Spleen (tissue), 11 donors: ENCODE data around the gene ZNF574. TPM values are rescaled to one million over a fixed set of nuclear protein-coding genes. Genes with fewer than 3 reads are reported as not detected.

Experiments
- DNase-seq: peaks from one replicate; pipeline ENCODE4 v3.0.0-alpha.2; 2020
- H3K27ac ChIP-seq, 8 donors: fragments of 200-600 bp; sonication (generic) in 7 of 8; 1 replicate in 4 of 8; 2 replicates in 4 of 8; pipeline versions ENCODE4 v1.5.0 to v1.8.0; 2016 to 2021; ENCODE audit warnings: inconsistent platforms in 4 of 8, mild to moderate bottlenecking in 4 of 8, moderate library complexity in 1 of 8
- H3K27me3 ChIP-seq, 7 donors: fragments of 200-600 bp; sonication (generic) in 6 of 7; replicated peaks in 1 of 7; 1 replicate in 4 of 7; 2 replicates in 3 of 7; pipeline versions ENCODE4 v1.5.0 to v1.8.0; 2016 to 2021; ENCODE audit warnings: inconsistent platforms in 3 of 7, mild to moderate bottlenecking in 1 of 7
- H3K36me3 ChIP-seq, 6 donors: fragments of 200-600 bp; sonication (generic) in 5 of 6; 1 replicate in 4 of 6; 2 replicates in 2 of 6; pipeline versions ENCODE4 v1.5.0 to v1.8.0; 2016 to 2021; ENCODE audit warnings: inconsistent platforms in 2 of 6
- H3K4me1 ChIP-seq, 6 donors: fragments of 200-600 bp; sonication (generic) in 5 of 6; 1 replicate in 3 of 6; 2 replicates in 3 of 6; pipeline versions ENCODE4 v1.5.0 to v1.8.0; 2016 to 2021; ENCODE audit warnings: inconsistent platforms in 3 of 6
- H3K4me3 ChIP-seq, 8 donors: fragments of 200-600 bp; sonication (generic) in 7 of 8; 1 replicate in 4 of 8; 2 replicates in 4 of 8; pipeline versions ENCODE4 v1.5.0 to v1.8.0; 2016 to 2021; ENCODE audit warnings: inconsistent platforms in 4 of 8, mild to moderate bottlenecking in 4 of 8, moderate library complexity in 2 of 8
- H3K9me3 ChIP-seq, 8 donors: fragments of 200-600 bp; sonication (generic) in 7 of 8; 1 replicate in 4 of 8; 2 replicates in 4 of 8; pipeline versions ENCODE4 v1.5.0 to v1.8.0; 2016 to 2021; ENCODE audit warnings: inconsistent platforms in 4 of 8
- CTCF ChIP-seq, 11 experiments: fragments of 200-600 bp in 7 of 11; fragments of 450-650 bp in 4 of 11; sonication (generic) in 4 of 11; IDR thresholded peaks in 8 of 11; conservative IDR thresholded peaks in 3 of 11; 1 replicate in 7 of 11; 2 replicates in 4 of 11; pipeline versions ENCODE4 v1.4.0 to v1.8.0; 2016 to 2021; ENCODE audit warnings: antibody characterized with exemption in 11 of 11, inconsistent platforms in 4 of 11, mild to moderate bottlenecking in 1 of 11
- POLR2A ChIP-seq, 3 donors: fragments of 450-650 bp; IDR thresholded peaks; one replicate each; pipeline ENCODE4 v1.5.1; 2017; ENCODE audit warnings: antibody characterized with exemption in 3 of 3, mild to moderate bottlenecking in 1 of 3
- POLR2AphosphoS5 ChIP-seq, 3 donors: sonication (generic); formaldehyde crosslinking; IDR thresholded peaks; one replicate each; pipeline ENCODE4 v1.5.1; 2017; ENCODE audit warnings: antibody characterized with exemption in 3 of 3
- intact Hi-C: fragments of 100-400 bp; cut with DNase I; formaldehyde crosslinking; loops from one replicate; pipeline ENCODE4 v1.15.0; 2023; ENCODE audit warnings: low total_unique reads
- polyA plus RNA-seq, 3 donors: library from polyadenylated mRNA; stranded (reverse); fragments of 200-250 nt; gene quantifications; one replicate each; pipeline ENCODE4 v1.2.1, GENCODE V29; 2013
- total RNA-seq, 7 donors: library from RNA; depleted of rRNA in 3 of 7; stranded (reverse); fragments of >200 nt in 3 of 7; fragmentation: NEBNext Ultra II Directional in 4 of 7; extraction: Animal tissue kit (Norgen Biotek cat#: 25700) in 4 of 7; gene quantifications; one replicate each; pipeline versions ENCODE4 v1.1.0 to v1.2.1, GENCODE V29; 2016 to 2021
- donor health status: healthy with polysubstance abuse.
- donor health status: DM: no; HTN: no; CAD: no; lungs with moderate emphysema.
- donor health status: DM: no; HTN: no; CAD: no.
- donor health status: Bipolar disorder and iron deficiency.
- donor health status: healthy.
- donor health status: DM: no; HTN: no; CAD: no.
- donor health status: DM: yes; HTN: yes; CAD: no.

The ZNF574 gene
- total and polyA plus RNA-seq, 10 donors: 4.7 to 21.0 (median 15.3) TPM

DNA sequence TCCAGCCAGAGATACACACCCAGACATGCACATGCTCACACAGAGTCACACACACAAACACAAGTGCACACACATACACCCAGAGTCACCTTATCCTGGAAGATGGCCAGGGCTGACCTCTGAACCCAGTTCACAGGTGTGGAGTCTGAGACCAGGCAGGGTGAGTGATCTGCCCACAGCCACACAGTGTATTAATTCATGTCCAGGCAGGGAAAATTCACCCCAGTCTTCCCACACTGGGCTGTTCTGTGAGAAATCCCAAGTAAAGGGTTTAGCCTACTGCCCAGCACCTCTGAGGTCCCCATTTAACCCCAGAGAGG lies 54.2 kb downstream of the ZNF574 start:
- Histone ChIP-seq H3K4me3 (peak overlapping the region in 7 of 8 donors; percentile 31 to 90 (median 57)), H3K36me3 (no peaks in the 10 kb centered on the region), H3K27me3 (peaks cover 0 to 24% (median 5%) of the 10 kb centered on the region in 7 donors), H3K9me3 (no peaks in the 10 kb centered on the region), H3K27ac (peak overlapping the region in 7 of 8 donors; percentile 12 to 92 (median 76)), H3K4me1 (peaks cover 20 to 100% (median 68%) of the 10 kb centered on the region in 6 donors)
- DNase-seq: no peak
- intact Hi-C loops: loop anchor here (5.0 to 10.0 kb wide), 3 partner anchors 55 to 172 kb away; partner anchors contain the start of genes PAFAH1B3 and PRR19
- TF ChIP-seq CTCF (IDR thresholded peaks at IDR 0.05 in 8 of 11, conservative IDR thresholded peaks at IDR 0.05 in 3 of 11): no peak
- no peak for TF ChIP-seq POLR2A (IDR thresholded peaks at IDR 0.05)
- TF ChIP-seq POLR2AphosphoS5 (IDR thresholded peaks at IDR 0.05): no peak

Other genes starting within 250 kb of the ZNF574 start
- gene LYPD4, start 231.5 kb upstream of the ZNF574 start, total RNA-seq: not detected
- under 1 TPM in 1 of 3 donors, not detected in 2; 0.04 TPM for gene LYPD4, start 231.5 kb upstream of the ZNF574 start, polyA plus RNA-seq
- not detected for gene DMRTC2, start 231.1 kb upstream of the ZNF574 start, total RNA-seq
- gene DMRTC2, start 231.1 kb upstream of the ZNF574 start, polyA plus RNA-seq: not detected
- gene RPS19, start 215.9 kb upstream of the ZNF574 start, total RNA-seq: 1,000 to 10,000 TPM in 4 of 7 donors, 100 to 1,000 TPM in 3; 744 to 2,126 (median 1,870) TPM
- gene RPS19, start 215.9 kb upstream of the ZNF574 start, polyA plus RNA-seq: 1,000 to 10,000 TPM; 5,153 to 8,491 (median 7,946) TPM
- gene CD79A, start 198.9 kb upstream of the ZNF574 start, total RNA-seq: 100 to 1,000 TPM; 222 to 361 (median 269) TPM
- gene CD79A, start 198.9 kb upstream of the ZNF574 start, polyA plus RNA-seq: 1,000 to 10,000 TPM in 1 of 3 donors, 100 to 1,000 TPM in 2; 748 to 1,033 (median 986) TPM
- gene ARHGEF1, start 193.0 kb upstream of the ZNF574 start, total RNA-seq: 100 to 1,000 TPM; 238 to 473 (median 382) TPM
- 100 to 1,000 TPM; 314 to 543 (median 478) TPM for gene ARHGEF1, start 193.0 kb upstream of the ZNF574 start, polyA plus RNA-seq
- 1 to 10 TPM in 5 of 7 donors, under 1 TPM in 2; 0.46 to 3.0 (median 1.6) TPM for gene ERFL, start 147.7 kb upstream of the ZNF574 start, total RNA-seq
- 1 to 10 TPM; 2.2 to 2.4 (median 2.2) TPM for gene ERFL, start 147.7 kb upstream of the ZNF574 start, polyA plus RNA-seq
- gene RABAC1, start 116.8 kb upstream of the ZNF574 start, total RNA-seq: 100 to 1,000 TPM in 5 of 7 donors, 10 to 100 TPM in 2; 85.6 to 154 (median 123) TPM
- 100 to 1,000 TPM; 110 to 165 (median 145) TPM for gene RABAC1, start 116.8 kb upstream of the ZNF574 start, polyA plus RNA-seq
- gene ATP1A3, start 81.9 kb upstream of the ZNF574 start, total RNA-seq: 1 to 10 TPM in 5 of 7 donors, under 1 TPM in 2; 0.72 to 2.2 (median 1.9) TPM
- under 1 TPM; 0.39 to 0.83 (median 0.53) TPM for gene ATP1A3, start 81.9 kb upstream of the ZNF574 start, polyA plus RNA-seq
- gene GRIK5, start 6.0 kb upstream of the ZNF574 start, total RNA-seq: 1 to 10 TPM in 6 of 7 donors, under 1 TPM in 1; 0.98 to 4.7 (median 2.2) TPM
- 1 to 10 TPM in 2 of 3 donors, under 1 TPM in 1; 0.94 to 1.4 (median 1.4) TPM for gene GRIK5, start 6.0 kb upstream of the ZNF574 start, polyA plus RNA-seq
- 10 to 100 TPM; 22.7 to 67.4 (median 45.4) TPM for gene POU2F2, start 56.3 kb downstream of the ZNF574 start, total RNA-seq
- gene POU2F2, start 56.3 kb downstream of the ZNF574 start, polyA plus RNA-seq: 10 to 100 TPM; 22.3 to 48.5 (median 33.3) TPM
- gene DEDD2, start 141.5 kb downstream of the ZNF574 start, total RNA-seq: 10 to 100 TPM; 43.3 to 73.9 (median 48.5) TPM
- gene DEDD2, start 141.5 kb downstream of the ZNF574 start, polyA plus RNA-seq: 10 to 100 TPM; 24.7 to 52.1 (median 29.4) TPM
- gene ZNF526, start 144.1 kb downstream of the ZNF574 start, total RNA-seq: 10 to 100 TPM in 4 of 7 donors, 1 to 10 TPM in 3; 6.5 to 15.0 (median 10.2) TPM
- 1 to 10 TPM; 1.9 to 6.1 (median 2.8) TPM for gene ZNF526, start 144.1 kb downstream of the ZNF574 start, polyA plus RNA-seq
- gene GSK3A, start 166.4 kb downstream of the ZNF574 start, total RNA-seq: 10 to 100 TPM; 20.8 to 33.1 (median 31.1) TPM
- gene GSK3A, start 166.4 kb downstream of the ZNF574 start, polyA plus RNA-seq: 10 to 100 TPM; 22.7 to 39.3 (median 26.4) TPM
- 10 to 100 TPM; 36.8 to 73.1 (median 56.4) TPM for gene ERF, start 179.0 kb downstream of the ZNF574 start, total RNA-seq
- 10 to 100 TPM; 13.5 to 49.7 (median 17.7) TPM for gene ERF, start 179.0 kb downstream of the ZNF574 start, polyA plus RNA-seq
- gene CIC, start 193.1 kb downstream of the ZNF574 start, total RNA-seq: 100 to 1,000 TPM in 1 of 7 donors, 10 to 100 TPM in 6; 63.8 to 100 (median 76.7) TPM
- gene CIC, start 193.1 kb downstream of the ZNF574 start, polyA plus RNA-seq: 10 to 100 TPM; 12.5 to 43.6 (median 16.8) TPM
- 1 to 10 TPM in 2 of 7 donors, under 1 TPM in 3, not detected in 2; 0.46 to 1.2 (median 0.60) TPM for gene PRR19, start 226.0 kb downstream of the ZNF574 start, total RNA-seq
- gene PRR19, start 226.0 kb downstream of the ZNF574 start, polyA plus RNA-seq: under 1 TPM; 0.33 to 0.61 (median 0.49) TPM
- 10 to 100 TPM; 13.7 to 20.3 (median 15.5) TPM for gene PAFAH1B3, start 226.5 kb downstream of the ZNF574 start, total RNA-seq
- gene PAFAH1B3, start 226.5 kb downstream of the ZNF574 start, polyA plus RNA-seq: 10 to 100 TPM; 24.3 to 34.3 (median 29.9) TPM
- gene TMEM145, start 237.1 kb downstream of the ZNF574 start, total RNA-seq: 1 to 10 TPM in 2 of 7 donors, under 1 TPM in 4, not detected in 1; 0.28 to 2.3 (median 0.79) TPM
- under 1 TPM; 0.13 to 0.43 (median 0.21) TPM for gene TMEM145, start 237.1 kb downstream of the ZNF574 start, polyA plus RNA-seq
- 10 to 100 TPM; 15.3 to 26.2 (median 22.5) TPM for gene MEGF8, start 249.5 kb downstream of the ZNF574 start, total RNA-seq
- gene MEGF8, start 249.5 kb downstream of the ZNF574 start, polyA plus RNA-seq: 10 to 100 TPM in 1 of 3 donors, 1 to 10 TPM in 2; 2.3 to 11.0 (median 2.5) TPM